ENCODE data around the gene ARHGEF7.

DNA sequence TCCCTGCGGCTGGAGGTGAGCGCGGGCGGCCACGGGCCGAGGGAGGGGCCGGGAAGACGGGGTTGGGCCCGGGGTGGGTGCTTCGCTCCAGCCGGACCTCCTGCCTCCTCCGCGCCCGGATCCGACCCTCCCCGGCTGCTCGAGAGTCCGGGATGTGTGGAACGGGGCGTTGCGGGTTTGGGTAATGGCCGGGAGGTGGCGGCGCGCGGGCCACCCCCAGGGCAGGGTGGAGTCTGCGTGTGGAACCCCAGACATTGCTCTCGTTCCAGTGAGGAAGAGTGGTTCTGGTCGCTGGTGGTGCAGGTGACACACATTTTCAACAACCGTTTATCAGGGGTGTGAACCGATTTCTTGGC, 38.8 kb downstream of the ARHGEF7 start:
- TF ChIP-seq, protein P1, sequence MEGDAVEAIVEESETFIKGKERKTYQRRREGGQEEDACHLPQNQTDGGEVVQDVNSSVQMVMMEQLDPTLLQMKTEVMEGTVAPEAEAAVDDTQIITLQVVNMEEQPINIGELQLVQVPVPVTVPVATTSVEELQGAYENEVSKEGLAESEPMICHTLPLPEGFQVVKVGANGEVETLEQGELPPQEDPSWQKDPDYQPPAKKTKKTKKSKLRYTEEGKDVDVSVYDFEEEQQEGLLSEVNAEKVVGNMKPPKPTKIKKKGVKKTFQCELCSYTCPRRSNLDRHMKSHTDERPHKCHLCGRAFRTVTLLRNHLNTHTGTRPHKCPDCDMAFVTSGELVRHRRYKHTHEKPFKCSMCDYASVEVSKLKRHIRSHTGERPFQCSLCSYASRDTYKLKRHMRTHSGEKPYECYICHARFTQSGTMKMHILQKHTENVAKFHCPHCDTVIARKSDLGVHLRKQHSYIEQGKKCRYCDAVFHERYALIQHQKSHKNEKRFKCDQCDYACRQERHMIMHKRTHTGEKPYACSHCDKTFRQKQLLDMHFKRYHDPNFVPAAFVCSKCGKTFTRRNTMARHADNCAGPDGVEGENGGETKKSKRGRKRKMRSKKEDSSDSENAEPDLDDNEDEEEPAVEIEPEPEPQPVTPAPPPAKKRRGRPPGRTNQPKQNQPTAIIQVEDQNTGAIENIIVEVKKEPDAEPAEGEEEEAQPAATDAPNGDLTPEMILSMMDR (IDR thresholded peaks at IDR 0.05) = no peak
- TF ChIP-seq, protein P2, sequence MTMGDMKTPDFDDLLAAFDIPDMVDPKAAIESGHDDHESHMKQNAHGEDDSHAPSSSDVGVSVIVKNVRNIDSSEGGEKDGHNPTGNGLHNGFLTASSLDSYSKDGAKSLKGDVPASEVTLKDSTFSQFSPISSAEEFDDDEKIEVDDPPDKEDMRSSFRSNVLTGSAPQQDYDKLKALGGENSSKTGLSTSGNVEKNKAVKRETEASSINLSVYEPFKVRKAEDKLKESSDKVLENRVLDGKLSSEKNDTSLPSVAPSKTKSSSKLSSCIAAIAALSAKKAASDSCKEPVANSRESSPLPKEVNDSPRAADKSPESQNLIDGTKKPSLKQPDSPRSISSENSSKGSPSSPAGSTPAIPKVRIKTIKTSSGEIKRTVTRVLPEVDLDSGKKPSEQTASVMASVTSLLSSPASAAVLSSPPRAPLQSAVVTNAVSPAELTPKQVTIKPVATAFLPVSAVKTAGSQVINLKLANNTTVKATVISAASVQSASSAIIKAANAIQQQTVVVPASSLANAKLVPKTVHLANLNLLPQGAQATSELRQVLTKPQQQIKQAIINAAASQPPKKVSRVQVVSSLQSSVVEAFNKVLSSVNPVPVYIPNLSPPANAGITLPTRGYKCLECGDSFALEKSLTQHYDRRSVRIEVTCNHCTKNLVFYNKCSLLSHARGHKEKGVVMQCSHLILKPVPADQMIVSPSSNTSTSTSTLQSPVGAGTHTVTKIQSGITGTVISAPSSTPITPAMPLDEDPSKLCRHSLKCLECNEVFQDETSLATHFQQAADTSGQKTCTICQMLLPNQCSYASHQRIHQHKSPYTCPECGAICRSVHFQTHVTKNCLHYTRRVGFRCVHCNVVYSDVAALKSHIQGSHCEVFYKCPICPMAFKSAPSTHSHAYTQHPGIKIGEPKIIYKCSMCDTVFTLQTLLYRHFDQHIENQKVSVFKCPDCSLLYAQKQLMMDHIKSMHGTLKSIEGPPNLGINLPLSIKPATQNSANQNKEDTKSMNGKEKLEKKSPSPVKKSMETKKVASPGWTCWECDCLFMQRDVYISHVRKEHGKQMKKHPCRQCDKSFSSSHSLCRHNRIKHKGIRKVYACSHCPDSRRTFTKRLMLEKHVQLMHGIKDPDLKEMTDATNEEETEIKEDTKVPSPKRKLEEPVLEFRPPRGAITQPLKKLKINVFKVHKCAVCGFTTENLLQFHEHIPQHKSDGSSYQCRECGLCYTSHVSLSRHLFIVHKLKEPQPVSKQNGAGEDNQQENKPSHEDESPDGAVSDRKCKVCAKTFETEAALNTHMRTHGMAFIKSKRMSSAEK (CRISPR knock-in tag; IDR thresholded peaks at IDR 0.05; ENCODE audit: borderline replicate concordance) = no peak
- TF ChIP-seq ATF1 (CRISPR knock-in tag; IDR thresholded peaks at IDR 0.05) = peak; percentile 43; the same call in 1 of the 2 replicates
